Measurements from ENCODE around the gene MAST4. TPM values are rescaled to one million over a fixed set of nuclear protein-coding genes. Genes with fewer than 3 reads are reported as not detected.

MAST4 gene
- total RNA-seq, 2 donors from 2014 or later = 11.0 to 11.5 TPM

- Mint-ChIP-seq H3K27me3 (ENCODE audit: insufficient read depth) (no peaks in the 10 kb centered on the region), H3K27ac (no peak overlapping the region), H3K4me1 (no peaks in the 10 kb centered on the region), H3K9me3 (no peaks in the 10 kb centered on the region), H3K4me3 (no peak overlapping the region), H3K36me3 (ENCODE audit: low read depth) (no peaks in the 10 kb centered on the region)
- Histone ChIP-seq H3K27ac (ENCODE audit: low read depth, low read length) (no peak overlapping the region), H3K9ac (ENCODE audit: extremely low read depth, low read length, poor library complexity, severe bottlenecking) (no peak overlapping the region), H3K27me3 (ENCODE audit: control insufficient read depth, insufficient read depth, low read length, poor library complexity, severe bottlenecking) (no peaks in the 10 kb centered on the region), H3K4me1 (ENCODE audit: control insufficient read depth, insufficient read depth, low read length) (no peaks in the 10 kb centered on the region), H3K36me3 (ENCODE audit: control insufficient read depth, insufficient read depth, low read length) (no peaks in the 10 kb centered on the region), H3K9me3 (ENCODE audit: control insufficient read depth, low read length) (no peaks in the 10 kb centered on the region), H3K4me3 (ENCODE audit: low read length) (no peak overlapping the region)
- 68 to 82% methylated on average over 5 to 8 of the region's 8 CpGs for WGBS, 2 experiments (ENCODE audit: insufficient coverage in 1 of 2, insufficient read length in 1 of 2)
- peak; percentile 84 for TF ChIP-seq CTCF (conservative IDR thresholded peaks at IDR 0.05)
- peak; percentile 90 for DNase-seq
Measured at GRCh38 chr5:66769839-66770617, 173.8 kb downstream of the MAST4 start.

GRCh38 chr5:66777868-66778267 is 181.7 kb downstream of the MAST4 start:
- TF ChIP-seq CTCF (conservative IDR thresholded peaks at IDR 0.05) = no peak
- WGBS, 2 experiments (ENCODE audit: insufficient coverage in 1 of 2, insufficient read length in 1 of 2) = 95 to 100% methylated on average over 2 to 3 of the region's 3 CpGs

GRCh38 chr5:66779528-66779927 is 183.3 kb downstream of the MAST4 start:
- Histone ChIP-seq H3K9ac (ENCODE audit: extremely low read depth, low read length, poor library complexity, severe bottlenecking) (no peak overlapping the region), H3K36me3 (ENCODE audit: control insufficient read depth, insufficient read depth, low read length) (no peaks in the 10 kb centered on the region), H3K9me3 (ENCODE audit: control insufficient read depth, low read length) (no peaks in the 10 kb centered on the region), H3K27me3 (ENCODE audit: control insufficient read depth, insufficient read depth, low read length, poor library complexity, severe bottlenecking) (no peaks in the 10 kb centered on the region), H3K4me1 (ENCODE audit: control insufficient read depth, insufficient read depth, low read length) (no peaks in the 10 kb centered on the region), H3K4me3 (ENCODE audit: low read length) (no peak overlapping the region), H3K27ac (ENCODE audit: low read depth, low read length) (no peak overlapping the region)
- TF ChIP-seq CTCF (conservative IDR thresholded peaks at IDR 0.05) = no peak
- Mint-ChIP-seq H3K27me3 (ENCODE audit: insufficient read depth) (no peaks in the 10 kb centered on the region), H3K9me3 (no peaks in the 10 kb centered on the region), H3K36me3 (ENCODE audit: low read depth) (peaks cover 2% of the 10 kb centered on the region), H3K27ac (no peak overlapping the region), H3K4me3 (no peak overlapping the region), H3K4me1 (no peaks in the 10 kb centered on the region)
- no peak for DNase-seq
- 90 to 95% methylated on average over 2 to 4 of the region's 4 CpGs for WGBS, 2 experiments (ENCODE audit: insufficient coverage in 1 of 2, insufficient read length in 1 of 2)

More at GRCh38 chr5:66777868-66778267, 181.7 kb downstream of the MAST4 start:
- Histone ChIP-seq H3K27me3 (ENCODE audit: control insufficient read depth, insufficient read depth, low read length, poor library complexity, severe bottlenecking) (no peaks in the 10 kb centered on the region), H3K36me3 (ENCODE audit: control insufficient read depth, insufficient read depth, low read length) (no peaks in the 10 kb centered on the region), H3K9ac (ENCODE audit: extremely low read depth, low read length, poor library complexity, severe bottlenecking) (no peak overlapping the region), H3K27ac (ENCODE audit: low read depth, low read length) (no peak overlapping the region), H3K4me3 (ENCODE audit: low read length) (no peak overlapping the region), H3K4me1 (ENCODE audit: control insufficient read depth, insufficient read depth, low read length) (no peaks in the 10 kb centered on the region), H3K9me3 (ENCODE audit: control insufficient read depth, low read length) (no peaks in the 10 kb centered on the region)
- peaks cover 2% of the 10 kb centered on the region for H3K36me3 Mint-ChIP-seq (ENCODE audit: low read depth)
- no peak overlapping the region for H3K27ac Mint-ChIP-seq
- no peak for DNase-seq
- no peaks in the 10 kb centered on the region for H3K27me3 Mint-ChIP-seq (ENCODE audit: insufficient read depth)
- H3K4me3 Mint-ChIP-seq = no peak overlapping the region
- no peaks in the 10 kb centered on the region for H3K9me3 Mint-ChIP-seq
- H3K4me1 Mint-ChIP-seq = no peaks in the 10 kb centered on the region

Measured in endodermal cell (in vitro differentiated cells).